ENCODE results near the gene PAM. TPM values are rescaled to one million over a fixed set of nuclear protein-coding genes. Genes with fewer than 3 reads are reported as not detected.

The PAM gene
- total and polyA plus RNA-seq, 2 of the 8 experiments (the other 6 are each of a cell fraction or from before 2014, with no cell fraction given), result 30.4 to 67.8 TPM

DNA sequence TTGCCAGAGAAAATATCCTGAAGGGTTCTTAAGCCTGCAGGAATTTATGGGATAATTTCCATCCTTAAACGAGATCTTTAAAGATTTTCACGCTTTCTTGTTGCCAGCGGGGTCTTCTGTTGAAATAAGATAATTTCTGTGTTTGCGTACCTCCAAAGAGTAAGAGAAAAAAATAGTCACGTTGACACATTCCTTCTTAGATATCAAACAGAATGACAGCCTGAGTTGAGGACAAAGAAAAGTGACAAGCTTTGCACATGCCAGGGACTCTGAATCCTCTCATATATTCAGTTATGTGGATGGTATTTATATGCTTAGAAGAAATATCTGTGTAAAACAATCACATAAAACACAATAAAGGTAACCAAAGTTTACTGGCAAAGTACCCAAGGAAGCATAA, 21.6 kb upstream of the PAM start (continued):
- TF ChIP-seq, protein P1, sequence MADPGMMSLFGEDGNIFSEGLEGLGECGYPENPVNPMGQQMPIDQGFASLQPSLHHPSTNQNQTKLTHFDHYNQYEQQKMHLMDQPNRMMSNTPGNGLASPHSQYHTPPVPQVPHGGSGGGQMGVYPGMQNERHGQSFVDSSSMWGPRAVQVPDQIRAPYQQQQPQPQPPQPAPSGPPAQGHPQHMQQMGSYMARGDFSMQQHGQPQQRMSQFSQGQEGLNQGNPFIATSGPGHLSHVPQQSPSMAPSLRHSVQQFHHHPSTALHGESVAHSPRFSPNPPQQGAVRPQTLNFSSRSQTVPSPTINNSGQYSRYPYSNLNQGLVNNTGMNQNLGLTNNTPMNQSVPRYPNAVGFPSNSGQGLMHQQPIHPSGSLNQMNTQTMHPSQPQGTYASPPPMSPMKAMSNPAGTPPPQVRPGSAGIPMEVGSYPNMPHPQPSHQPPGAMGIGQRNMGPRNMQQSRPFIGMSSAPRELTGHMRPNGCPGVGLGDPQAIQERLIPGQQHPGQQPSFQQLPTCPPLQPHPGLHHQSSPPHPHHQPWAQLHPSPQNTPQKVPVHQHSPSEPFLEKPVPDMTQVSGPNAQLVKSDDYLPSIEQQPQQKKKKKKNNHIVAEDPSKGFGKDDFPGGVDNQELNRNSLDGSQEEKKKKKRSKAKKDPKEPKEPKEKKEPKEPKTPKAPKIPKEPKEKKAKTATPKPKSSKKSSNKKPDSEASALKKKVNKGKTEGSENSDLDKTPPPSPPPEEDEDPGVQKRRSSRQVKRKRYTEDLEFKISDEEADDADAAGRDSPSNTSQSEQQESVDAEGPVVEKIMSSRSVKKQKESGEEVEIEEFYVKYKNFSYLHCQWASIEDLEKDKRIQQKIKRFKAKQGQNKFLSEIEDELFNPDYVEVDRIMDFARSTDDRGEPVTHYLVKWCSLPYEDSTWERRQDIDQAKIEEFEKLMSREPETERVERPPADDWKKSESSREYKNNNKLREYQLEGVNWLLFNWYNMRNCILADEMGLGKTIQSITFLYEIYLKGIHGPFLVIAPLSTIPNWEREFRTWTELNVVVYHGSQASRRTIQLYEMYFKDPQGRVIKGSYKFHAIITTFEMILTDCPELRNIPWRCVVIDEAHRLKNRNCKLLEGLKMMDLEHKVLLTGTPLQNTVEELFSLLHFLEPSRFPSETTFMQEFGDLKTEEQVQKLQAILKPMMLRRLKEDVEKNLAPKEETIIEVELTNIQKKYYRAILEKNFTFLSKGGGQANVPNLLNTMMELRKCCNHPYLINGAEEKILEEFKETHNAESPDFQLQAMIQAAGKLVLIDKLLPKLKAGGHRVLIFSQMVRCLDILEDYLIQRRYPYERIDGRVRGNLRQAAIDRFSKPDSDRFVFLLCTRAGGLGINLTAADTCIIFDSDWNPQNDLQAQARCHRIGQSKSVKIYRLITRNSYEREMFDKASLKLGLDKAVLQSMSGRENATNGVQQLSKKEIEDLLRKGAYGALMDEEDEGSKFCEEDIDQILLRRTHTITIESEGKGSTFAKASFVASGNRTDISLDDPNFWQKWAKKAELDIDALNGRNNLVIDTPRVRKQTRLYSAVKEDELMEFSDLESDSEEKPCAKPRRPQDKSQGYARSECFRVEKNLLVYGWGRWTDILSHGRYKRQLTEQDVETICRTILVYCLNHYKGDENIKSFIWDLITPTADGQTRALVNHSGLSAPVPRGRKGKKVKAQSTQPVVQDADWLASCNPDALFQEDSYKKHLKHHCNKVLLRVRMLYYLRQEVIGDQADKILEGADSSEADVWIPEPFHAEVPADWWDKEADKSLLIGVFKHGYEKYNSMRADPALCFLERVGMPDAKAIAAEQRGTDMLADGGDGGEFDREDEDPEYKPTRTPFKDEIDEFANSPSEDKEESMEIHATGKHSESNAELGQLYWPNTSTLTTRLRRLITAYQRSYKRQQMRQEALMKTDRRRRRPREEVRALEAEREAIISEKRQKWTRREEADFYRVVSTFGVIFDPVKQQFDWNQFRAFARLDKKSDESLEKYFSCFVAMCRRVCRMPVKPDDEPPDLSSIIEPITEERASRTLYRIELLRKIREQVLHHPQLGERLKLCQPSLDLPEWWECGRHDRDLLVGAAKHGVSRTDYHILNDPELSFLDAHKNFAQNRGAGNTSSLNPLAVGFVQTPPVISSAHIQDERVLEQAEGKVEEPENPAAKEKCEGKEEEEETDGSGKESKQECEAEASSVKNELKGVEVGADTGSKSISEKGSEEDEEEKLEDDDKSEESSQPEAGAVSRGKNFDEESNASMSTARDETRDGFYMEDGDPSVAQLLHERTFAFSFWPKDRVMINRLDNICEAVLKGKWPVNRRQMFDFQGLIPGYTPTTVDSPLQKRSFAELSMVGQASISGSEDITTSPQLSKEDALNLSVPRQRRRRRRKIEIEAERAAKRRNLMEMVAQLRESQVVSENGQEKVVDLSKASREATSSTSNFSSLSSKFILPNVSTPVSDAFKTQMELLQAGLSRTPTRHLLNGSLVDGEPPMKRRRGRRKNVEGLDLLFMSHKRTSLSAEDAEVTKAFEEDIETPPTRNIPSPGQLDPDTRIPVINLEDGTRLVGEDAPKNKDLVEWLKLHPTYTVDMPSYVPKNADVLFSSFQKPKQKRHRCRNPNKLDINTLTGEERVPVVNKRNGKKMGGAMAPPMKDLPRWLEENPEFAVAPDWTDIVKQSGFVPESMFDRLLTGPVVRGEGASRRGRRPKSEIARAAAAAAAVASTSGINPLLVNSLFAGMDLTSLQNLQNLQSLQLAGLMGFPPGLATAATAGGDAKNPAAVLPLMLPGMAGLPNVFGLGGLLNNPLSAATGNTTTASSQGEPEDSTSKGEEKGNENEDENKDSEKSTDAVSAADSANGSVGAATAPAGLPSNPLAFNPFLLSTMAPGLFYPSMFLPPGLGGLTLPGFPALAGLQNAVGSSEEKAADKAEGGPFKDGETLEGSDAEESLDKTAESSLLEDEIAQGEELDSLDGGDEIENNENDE (IDR thresholded peaks at IDR 0.05; ENCODE audit: insufficient replicate concordance, low read length), result no peak
- TF ChIP-seq POU5F1 (IDR thresholded peaks at IDR 0.05; ENCODE audit: low read depth, low read length) (no peak), POLR2A (IDR thresholded peaks at IDR 0.05; ENCODE audit: control extremely low read depth in 1 of 2, low read depth in 2 of 2, low read length in 2 of 2) (no peak), FOSL1 (IDR thresholded peaks at IDR 0.05; ENCODE audit: insufficient read depth, low read depth, low read length) (no peak), PHF8 (conservative IDR thresholded peaks at IDR 0.05; ENCODE audit: low read depth, low read length) (no peak), CTBP2 (IDR thresholded peaks at IDR 0.05; ENCODE audit: borderline replicate concordance, insufficient read depth, insufficient read length, low read length) (no peak), YY1 (IDR thresholded peaks at IDR 0.05; ENCODE audit: low read depth, low read length) (no peak), GABPA (IDR thresholded peaks at IDR 0.05; ENCODE audit: borderline replicate concordance, insufficient read depth, low read length) (no peak), BCL11A (IDR thresholded peaks at IDR 0.05; ENCODE audit: low read depth in 2 of 2, low read length in 2 of 2) (no peak), CREB1 (IDR thresholded peaks at IDR 0.05) (no peak)

Data from H1 (cell line).